Activated CD4-positive, alpha-beta T cell treated with anti-CD3 and anti-CD28 coated beads, Interleukin-2, amount 50 U/mL, for 16 hours (primary cell): Measurements from ENCODE around the gene HOMER2.
"Not testable (repeated sequence)": the region's sequence is repeated elsewhere in the genome, so short reads cannot be mapped to it uniquely, and the experiment has no call there.

Experiments used
- DNase-seq: peaks from one replicate; pipeline ENCODE4 v3.0.0-alpha.2; 2020

HOMER2 gene

GRCh38 chr15:82892573-82892972 lies 59.9 kb downstream of the HOMER2 start:
- no peak for DNase-seq

GRCh38 chr15:82890995-82891390 lies 61.5 kb downstream of the HOMER2 start:
- no peak for DNase-seq

- no peak for DNase-seq
Observed at GRCh38 chr15:82890338-82890994, 62.1 kb downstream of the HOMER2 start.

GRCh38 chr15:82882273-82882928 lies 70.1 kb downstream of the HOMER2 start:
- no peak for DNase-seq

- no peak for DNase-seq
Observed at GRCh38 chr15:82881747-82882146, 70.8 kb downstream of the HOMER2 start.

GRCh38 chr15:82880704-82881103 lies 71.8 kb downstream of the HOMER2 start:
- no peak for DNase-seq

- DNase-seq = no peak
Observed at GRCh38 chr15:82878325-82878724, 74.2 kb downstream of the HOMER2 start.

- DNase-seq = no peak
Observed at GRCh38 chr15:82877825-82878224, 74.7 kb downstream of the HOMER2 start.

- DNase-seq = no peak
Observed at GRCh38 chr15:82875411-82876003, 77.0 kb downstream of the HOMER2 start.

- no peak for DNase-seq
Observed at GRCh38 chr15:82874961-82875360, 77.6 kb downstream of the HOMER2 start.

GRCh38 chr15:82874267-82874666 lies 78.3 kb downstream of the HOMER2 start:
- DNase-seq = no peak

- DNase-seq = no peak
Observed at GRCh38 chr15:82873000-82873680, 79.4 kb downstream of the HOMER2 start.

- no peak for DNase-seq
Observed at GRCh38 chr15:82871832-82872484, 80.6 kb downstream of the HOMER2 start.

- DNase-seq = no peak
Observed at GRCh38 chr15:82871358-82871757, 81.2 kb downstream of the HOMER2 start.

- no peak for DNase-seq
Observed at GRCh38 chr15:82870727-82871320, 81.7 kb downstream of the HOMER2 start.

GRCh38 chr15:82865981-82866380 lies 86.5 kb downstream of the HOMER2 start:
- not testable (repeated sequence) for DNase-seq

GRCh38 chr15:82865581-82865980 lies 86.9 kb downstream of the HOMER2 start:
- DNase-seq = not testable (repeated sequence)

- no peak for DNase-seq
Observed at GRCh38 chr15:82864967-82865366, 87.6 kb downstream of the HOMER2 start.

- DNase-seq = no peak
Observed at GRCh38 chr15:82862886-82863285, 89.6 kb downstream of the HOMER2 start.

- DNase-seq = no peak
Observed at GRCh38 chr15:82858932-82859331, 93.6 kb downstream of the HOMER2 start.

- no peak for DNase-seq
Observed at GRCh38 chr15:82856397-82857170, 95.9 kb downstream of the HOMER2 start.
